Endothelial cell of umbilical vein (primary cell): ENCODE measurements around the gene BMP2K. TPM values are rescaled to one million over a fixed set of nuclear protein-coding genes. Genes with fewer than 3 reads are reported as not detected.

ENCODE experiments used
- BruUV-seq: library from RNA; stranded (reverse); fragments of 400-500 nt; replicated peaks from 2 replicates; lab custom pipeline; 2021; lab: Mats Ljungman, UMichigan
- CTCF ChIA-PET: fragments of 300-600, 350-600 bp; sonication (Branson Sonifier 250); formaldehyde crosslinking; loops from one replicate; lab custom pipeline; 2021; ENCODE audit warnings: antibody characterized with exemption, inconsistent platforms; lab: Charles Lee
- POLR2A ChIA-PET: fragments of 300-600, 350-600 bp; sonication (Branson Sonifier 250); formaldehyde crosslinking; loops from one replicate; lab custom pipeline; 2021; ENCODE audit warnings: antibody characterized with exemption, inconsistent platforms; lab: Charles Lee
- DNase-seq: peaks from one replicate; pipeline ENCODE4 v3.0.0-alpha.2; 2011; ENCODE audit warnings: low read depth, low spot score
- FAIRE-seq: peaks from 2 replicates; lab custom pipeline; 2011; peaks lifted over from hg19 to GRCh38; lab: Jason Lieb, UNC
- H2AFZ ChIP-seq: 2 replicates; pipeline ENCODE4 v1.6.0; 2012; ENCODE audit warnings: low read depth, low read length, control low read depth, inconsistent platforms
- H3K27ac ChIP-seq: 2 replicates; pipeline ENCODE4 v1.5.1; 2011; ENCODE audit warnings: low read depth, mild to moderate bottlenecking, control low read depth, low read length, moderate library complexity; ENCODE audit not compliant: insufficient read depth
- H3K27me3 ChIP-seq, 2 experiments: 2 replicates each; pipeline versions ENCODE4 v1.6.0 to v1.6.1; 2011; ENCODE audit warnings: low read length in 2 of 2, mixed read lengths in 1 of 2; ENCODE audit not compliant: control insufficient read depth in 2 of 2, insufficient read depth in 2 of 2
- H3K36me3 ChIP-seq, 2 experiments: 2 replicates in 1 of 2; 3 replicates in 1 of 2; pipeline ENCODE4 v1.5.1; 2011; ENCODE audit warnings: low read length in 2 of 2, mild to moderate bottlenecking in 1 of 2, moderate library complexity in 1 of 2; ENCODE audit not compliant: control insufficient read depth in 2 of 2, insufficient read depth in 2 of 2; ENCODE audit errors: extremely low read depth in 1 of 2
- H3K4me1 ChIP-seq: 3 replicates; pipeline ENCODE4 v1.5.1; 2011; ENCODE audit warnings: mild to moderate bottlenecking, low read length; ENCODE audit not compliant: control insufficient read depth, insufficient read depth; ENCODE audit errors: extremely low read depth
- H3K4me2 ChIP-seq: 2 replicates; pipeline ENCODE4 v1.6.1; 2011; ENCODE audit warnings: low read length, control low read depth, mixed read lengths; ENCODE audit not compliant: insufficient read depth
- H3K4me3 ChIP-seq, 3 experiments: fragments of 200-600 bp in 1 of 3; sonication (generic), shearing (Covaris generic) in 1 of 3; replicated peaks in 1 of 3; 2 replicates each; pipeline ENCODE4 v1.5.1; 2011 to 2016; ENCODE audit warnings: control low read depth in 3 of 3, low read length in 3 of 3, mild to moderate bottlenecking in 2 of 3, inconsistent platforms in 1 of 3, low read depth in 1 of 3, moderate library complexity in 1 of 3; ENCODE audit not compliant: insufficient read depth in 1 of 3
- H3K79me2 ChIP-seq: 2 replicates; pipeline ENCODE4 v1.6.0; 2012; ENCODE audit warnings: low read length, inconsistent platforms; ENCODE audit not compliant: control insufficient read depth, insufficient read depth
- H3K9ac ChIP-seq: replicated peaks from 2 replicates; pipeline ENCODE3; 2011; ENCODE audit warnings: low read length, control low read depth; ENCODE audit not compliant: insufficient read depth; ENCODE audit errors: extremely low read depth
- H3K9me1 ChIP-seq: replicated peaks from 3 replicates; pipeline ENCODE4 v1.6.0; 2011; ENCODE audit warnings: mild to moderate bottlenecking, low read length; ENCODE audit not compliant: control insufficient read depth, insufficient read depth; ENCODE audit errors: extremely low read depth
- H3K9me3 ChIP-seq: replicated peaks from 2 replicates; pipeline ENCODE4 v1.5.1; 2012; ENCODE audit warnings: low read length, inconsistent platforms; ENCODE audit not compliant: control insufficient read depth, insufficient read depth
- H4K20me1 ChIP-seq: replicated peaks from 2 replicates; pipeline ENCODE3; 2011; ENCODE audit warnings: mild to moderate bottlenecking, low read length; ENCODE audit not compliant: control insufficient read depth, insufficient read depth; ENCODE audit errors: extremely low read depth
- EZH2 ChIP-seq: IDR thresholded peaks from 2 replicates; pipeline ENCODE4 v1.6.1; 2012; ENCODE audit warnings: borderline replicate concordance, low read depth, mild to moderate bottlenecking, moderate library complexity, low read length, inconsistent platforms; ENCODE audit not compliant: severe bottlenecking
- FOS ChIP-seq: IDR thresholded peaks from 2 replicates; pipeline ENCODE4 v1.6.1; 2011; ENCODE audit warnings: mild to moderate bottlenecking, low read length, moderate library complexity, borderline replicate concordance; ENCODE audit not compliant: insufficient read depth
- JUN ChIP-seq: IDR thresholded peaks from 2 replicates; pipeline ENCODE4 v1.6.1; 2011; ENCODE audit warnings: borderline replicate concordance, low read depth; ENCODE audit not compliant: insufficient read length, insufficient read depth
- MYC ChIP-seq: IDR thresholded peaks from one replicate; pipeline ENCODE4 v1.6.1; 2011; ENCODE audit warnings: mild to moderate bottlenecking, low read depth, low read length
- POLR2A ChIP-seq: IDR thresholded peaks from 2 replicates; pipeline ENCODE4 v1.6.1; 2012; ENCODE audit warnings: low read depth, mild to moderate bottlenecking, control low read depth, low read length
- POLR2AphosphoS5 ChIP-seq: IDR thresholded peaks from 2 replicates; pipeline ENCODE4 v1.6.1; 2012; ENCODE audit warnings: low read depth, mild to moderate bottlenecking, control low read depth, low read length, moderate library complexity; ENCODE audit not compliant: insufficient read depth
- dilution Hi-C: fragments of 300-500 bp; cut with MboI; formaldehyde crosslinking; loops from one replicate; pipeline ENCODE4 v1.15.0; 2019; ENCODE audit warnings: low sequenced_read_pairs; ENCODE audit not compliant: extremely low pct_ligation_motif_present
- intact Hi-C: fragments of 100-400 bp; cut with micrococcal nuclease; formaldehyde crosslinking; loops from one replicate; pipeline ENCODE4 v1.10.0; 2022
- polyA plus RNA-seq, 4 experiments: library from polyadenylated mRNA; depleted of rRNA in 3 of 4; stranded (reverse) in 3 of 4; unstranded in 1 of 4; fragments of >200 nt; gene quantifications; 2 replicates each; pipeline versions ENCODE4 v1.2.1 to v1.2.3, GENCODE V29; 2011 to 2012; ENCODE audit warnings: missing spikeins in 1 of 4
- total RNA-seq: library from RNA; stranded (reverse); gene quantifications from 2 replicates; pipeline ENCODE4 v1.2.3, GENCODE V29; 2021
- TF ChIP-seq, protein P1 (sequence below), 2 donors: IDR thresholded peaks; 1 replicate in 1 of 2; 2 replicates in 1 of 2; pipeline ENCODE4 v1.5.1; 2011; ENCODE audit warnings: low read length in 2 of 2, mild to moderate bottlenecking in 2 of 2, moderate library complexity in 2 of 2, control low read depth in 1 of 2, inconsistent platforms in 1 of 2, low read depth in 1 of 2; ENCODE audit not compliant: insufficient read depth in 1 of 2; ENCODE audit errors: extremely low read depth in 1 of 2

BMP2K gene
- total and polyA plus RNA-seq, 2 donors (not counting 3 experiments of a cell fraction or from before 2014, with no cell fraction given), result 16.1 to 37.9 TPM

DNA sequence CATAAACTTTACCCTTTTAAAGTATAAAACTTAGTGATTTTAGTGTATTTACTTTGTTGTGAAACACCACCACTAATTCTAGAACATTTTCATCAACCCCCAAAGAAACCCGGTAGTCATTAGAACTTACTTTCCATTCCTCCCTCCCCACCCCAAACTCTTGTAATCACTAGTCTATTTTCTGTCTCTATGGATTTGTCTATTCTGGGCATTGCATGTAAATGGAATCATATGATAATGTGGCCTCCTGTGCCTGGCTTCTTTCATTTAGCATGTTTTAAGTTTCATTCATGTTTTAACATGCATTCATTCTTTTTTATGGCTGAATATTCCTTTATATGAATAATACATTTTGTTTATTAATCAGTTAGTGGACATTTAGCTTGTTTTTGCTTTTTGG lies 27.8 kb downstream of the BMP2K start:
- Histone ChIP-seq H3K9me3 (no peaks in the 10 kb centered on the region), H3K4me3 (no peak overlapping the region), H3K36me3 (no peaks in the 10 kb centered on the region), H3K9ac (no peak overlapping the region), H4K20me1 (peaks cover 3% of the 10 kb centered on the region), H3K79me2 (peaks cover 75% of the 10 kb centered on the region), H3K9me1 (no peaks in the 10 kb centered on the region), H3K27me3 (no peaks in the 10 kb centered on the region), H3K4me2 (no peak overlapping the region), H3K27ac (no peak overlapping the region), H3K4me1 (no peaks in the 10 kb centered on the region), H2AFZ (no peak overlapping the region)
- dilution Hi-C loops (no loop called here), intact Hi-C loops (no loop called here)
- ChIA-PET POLR2A (no interaction called here), CTCF (interaction anchor here (0.6 to 1.8 kb wide), 3 partner anchors 14 to 1734 kb away, joined by 3 to 4 read pairs (median 4); no protein-coding TSS in a partner anchor)
- no peak for FAIRE-seq
- TF ChIP-seq, protein P1, sequence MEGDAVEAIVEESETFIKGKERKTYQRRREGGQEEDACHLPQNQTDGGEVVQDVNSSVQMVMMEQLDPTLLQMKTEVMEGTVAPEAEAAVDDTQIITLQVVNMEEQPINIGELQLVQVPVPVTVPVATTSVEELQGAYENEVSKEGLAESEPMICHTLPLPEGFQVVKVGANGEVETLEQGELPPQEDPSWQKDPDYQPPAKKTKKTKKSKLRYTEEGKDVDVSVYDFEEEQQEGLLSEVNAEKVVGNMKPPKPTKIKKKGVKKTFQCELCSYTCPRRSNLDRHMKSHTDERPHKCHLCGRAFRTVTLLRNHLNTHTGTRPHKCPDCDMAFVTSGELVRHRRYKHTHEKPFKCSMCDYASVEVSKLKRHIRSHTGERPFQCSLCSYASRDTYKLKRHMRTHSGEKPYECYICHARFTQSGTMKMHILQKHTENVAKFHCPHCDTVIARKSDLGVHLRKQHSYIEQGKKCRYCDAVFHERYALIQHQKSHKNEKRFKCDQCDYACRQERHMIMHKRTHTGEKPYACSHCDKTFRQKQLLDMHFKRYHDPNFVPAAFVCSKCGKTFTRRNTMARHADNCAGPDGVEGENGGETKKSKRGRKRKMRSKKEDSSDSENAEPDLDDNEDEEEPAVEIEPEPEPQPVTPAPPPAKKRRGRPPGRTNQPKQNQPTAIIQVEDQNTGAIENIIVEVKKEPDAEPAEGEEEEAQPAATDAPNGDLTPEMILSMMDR (IDR thresholded peaks at IDR 0.05; ENCODE audit: extremely low read depth in 1 of 2, insufficient read depth in 1 of 2, low read depth in 1 of 2, low read length in 2 of 2), result no peak
- no peak for TF ChIP-seq POLR2AphosphoS5
- TF ChIP-seq FOS, result no peak
- TF ChIP-seq MYC, result no peak
- no peak for TF ChIP-seq JUN
- no peak for TF ChIP-seq POLR2A
- TF ChIP-seq EZH2, result no peak
- DNase-seq, result no peak
- BruUV-seq, result no TSS peak
